SK-N-SH (cell line): ENCODE measurements around the gene VPS18. TPM values are rescaled to one million over a fixed set of nuclear protein-coding genes. Genes with fewer than 3 reads are reported as not detected.

Experiments used
- CTCF ChIA-PET: fragments of 300-600, 350-600 bp; formaldehyde crosslinking; extraction: SDS; loops from one replicate; lab custom pipeline; 2021; lab: Yijun Ruan, JAX
- POLR2A ChIA-PET: fragments of 350-600 bp; sonication (Branson Sonifier 250); formaldehyde crosslinking; extraction: SDS; loops from one replicate; lab custom pipeline; 2020; ENCODE audit warnings: antibody characterized with exemption, inconsistent platforms; lab: Yijun Ruan, JAX
- DNase-seq: peaks from one replicate; pipeline ENCODE4 v3.0.0; 2012
- H2AFZ ChIP-seq: fragments of 200-600 bp; sonication (generic); 2 replicates; pipeline ENCODE4 v1.8.1; 2016; ENCODE audit warnings: antibody characterized with exemption, mild to moderate bottlenecking, low read depth
- H3F3A ChIP-seq: fragments of 200-600 bp; sonication (generic); replicated peaks from 2 replicates; pipeline ENCODE3; 2016; ENCODE audit warnings: antibody characterized with exemption, mild to moderate bottlenecking; ENCODE audit not compliant: insufficient read depth
- H3K27ac ChIP-seq, 2 experiments: fragments of 200-500 bp in 1 of 2; fragments of 200-600 bp in 1 of 2; sonication (Bioruptor generic) in 1 of 2; sonication (generic), shearing (Covaris generic) in 1 of 2; 2 replicates each; pipeline versions ENCODE4 v1.5.1 to v1.6.1; 2014 to 2016; ENCODE audit warnings: low read depth in 2 of 2, inconsistent platforms in 1 of 2, low read length in 1 of 2, mild to moderate bottlenecking in 1 of 2, mixed read lengths in 1 of 2
- H3K27me3 ChIP-seq: fragments of 200-600 bp; sonication (generic), shearing (Covaris generic); 2 replicates; pipeline ENCODE4 v1.6.1; 2016; ENCODE audit warnings: mixed run types; ENCODE audit not compliant: insufficient read depth
- H3K36me3 ChIP-seq, 2 experiments: fragments of 200-500 bp in 1 of 2; fragments of 200-600 bp in 1 of 2; sonication (Bioruptor generic) in 1 of 2; sonication (generic) in 1 of 2; replicated peaks in 1 of 2; 2 replicates each; pipeline versions ENCODE3 to v1.5.1; 2014 to 2016; ENCODE audit warnings: low read length in 1 of 2, mild to moderate bottlenecking in 1 of 2; ENCODE audit not compliant: insufficient read depth in 2 of 2, control insufficient read depth in 1 of 2
- H3K4me1 ChIP-seq, 2 experiments: fragments of 200-500 bp in 1 of 2; fragments of 200-600 bp in 1 of 2; sonication (Bioruptor generic) in 1 of 2; sonication (generic), shearing (Covaris generic) in 1 of 2; 2 replicates each; pipeline versions ENCODE4 v1.5.1 to v1.6.1; 2014 to 2016; ENCODE audit warnings: low read depth in 1 of 2, low read length in 1 of 2, mixed run types in 1 of 2; ENCODE audit not compliant: insufficient read depth in 2 of 2, control insufficient read depth in 1 of 2
- H3K4me2 ChIP-seq: fragments of 200-600 bp; sonication (generic), shearing (Covaris generic); 2 replicates; pipeline ENCODE4 v1.6.1; 2017; ENCODE audit warnings: mixed run types
- H3K4me3 ChIP-seq, 2 experiments: fragments of 200-500 bp in 1 of 2; fragments of 200-600 bp in 1 of 2; sonication (Bioruptor generic) in 1 of 2; sonication (generic), shearing (Covaris generic) in 1 of 2; 2 replicates each; pipeline versions ENCODE4 v1.5.1 to v1.8.1; 2014 to 2016; ENCODE audit warnings: low read depth in 2 of 2, inconsistent platforms in 1 of 2, low read length in 1 of 2, mild to moderate bottlenecking in 1 of 2, mixed read lengths in 1 of 2, moderate library complexity in 1 of 2
- H3K79me2 ChIP-seq: fragments of 200-600 bp; sonication (generic); 2 replicates; pipeline ENCODE4 v1.8.1; 2017; ENCODE audit warnings: mild to moderate bottlenecking; ENCODE audit not compliant: insufficient read depth
- H3K9ac ChIP-seq: fragments of 200-600 bp; sonication (generic); 2 replicates; pipeline ENCODE4 v1.6.1; 2017; ENCODE audit warnings: mixed run types
- H3K9me2 ChIP-seq: fragments of 200-600 bp; sonication (generic); 2 replicates; pipeline ENCODE4 v1.6.1; 2017; ENCODE audit warnings: mixed run types
- H3K9me3 ChIP-seq: fragments of 200-600 bp; sonication (generic); 2 replicates; pipeline ENCODE4 v1.6.1; 2017; ENCODE audit warnings: mixed run types, mild to moderate bottlenecking, moderate library complexity
- H4K20me1 ChIP-seq: fragments of 200-600 bp; sonication (generic); 2 replicates; pipeline ENCODE4 v1.6.1; 2017; ENCODE audit warnings: mild to moderate bottlenecking, mixed run types; ENCODE audit not compliant: insufficient read depth
- CHD2 ChIP-seq: fragments of 150-350 bp; IDR thresholded peaks from 2 replicates; pipeline ENCODE4 v1.6.1; 2018; ENCODE audit warnings: low read length; ENCODE audit not compliant: partially characterized antibody
- CTCF ChIP-seq: fragments of 200-600 bp; sonication (generic); IDR thresholded peaks from 2 replicates; pipeline ENCODE4 v1.6.1; 2017; ENCODE audit warnings: antibody characterized with exemption, mild to moderate bottlenecking, moderate library complexity
- FOXJ3 ChIP-seq: sonication (generic); formaldehyde crosslinking; IDR thresholded peaks from 2 replicates; pipeline ENCODE4 v1.5.1; 2020; ENCODE audit warnings: mild to moderate bottlenecking, missing genetic modification reagents
- FOXM1 ChIP-seq: IDR thresholded peaks from 2 replicates; pipeline ENCODE4 v1.4.0; 2012; ENCODE audit warnings: low read depth, mild to moderate bottlenecking
- IRF3 ChIP-seq: fragments of 150-350 bp; IDR thresholded peaks from 2 replicates; pipeline ENCODE4 v1.6.1; 2016; ENCODE audit warnings: mild to moderate bottlenecking, low read depth, low read length
- MAX ChIP-seq: IDR thresholded peaks from 2 replicates; pipeline ENCODE4 v1.4.0; 2012; ENCODE audit warnings: low read depth
- MXI1 ChIP-seq: IDR thresholded peaks from 2 replicates; pipeline ENCODE4 v1.6.1; 2012; ENCODE audit warnings: mild to moderate bottlenecking, low read depth, low read length, improper control_type of control experiment
- NFIC ChIP-seq: IDR thresholded peaks from 2 replicates; pipeline ENCODE4 v1.4.0; 2012; ENCODE audit warnings: borderline replicate concordance
- NRF1 ChIP-seq: IDR thresholded peaks from 2 replicates; pipeline ENCODE4 v1.6.1; 2012; ENCODE audit warnings: low read depth, mild to moderate bottlenecking, low read length
- PBX3 ChIP-seq: IDR thresholded peaks from 2 replicates; pipeline ENCODE4; 2012
- POLR2AphosphoS5 ChIP-seq: IDR thresholded peaks from 2 replicates; pipeline ENCODE4 v1.6.1; 2012; ENCODE audit warnings: low read depth, low read length
- TAF1 ChIP-seq: IDR thresholded peaks from 2 replicates; pipeline ENCODE4 v1.6.1; 2012; ENCODE audit warnings: low read depth, mild to moderate bottlenecking, low read length, moderate library complexity, borderline replicate concordance
- TCF12 ChIP-seq: IDR thresholded peaks from 2 replicates; pipeline ENCODE4 v1.4.0; 2012
- TEAD4 ChIP-seq: IDR thresholded peaks from 2 replicates; pipeline ENCODE4 v1.4.0; 2012; ENCODE audit warnings: mild to moderate bottlenecking, borderline replicate concordance; ENCODE audit not compliant: insufficient read depth
- USF1 ChIP-seq: IDR thresholded peaks from 2 replicates; pipeline ENCODE4 v1.4.0; 2012; ENCODE audit warnings: low read depth, borderline replicate concordance
- WGBS: methylation state at CpG from one replicate; pipeline ENCODE4 v1.1.6; 2017; ENCODE audit warnings: low lambda C conversion rate; 5-methylcytosine and 5-hydroxymethylcytosine counted together
- polyA plus RNA-seq, 3 experiments: library from polyadenylated mRNA; depleted of rRNA; stranded (reverse); fragments of >200 nt; gene quantifications; 2 replicates each; pipeline ENCODE4 v1.2.3, GENCODE V29; 2012

VPS18 gene
- polyA plus RNA-seq, 1 of the 3 experiments (the other 2 are of a cell fraction), result 14.1 TPM

GRCh38 chr15:40906991-40907802, 12.9 kb downstream of the VPS18 start:
- peaks cover 39% of the 10 kb centered on the region for H3F3A ChIP-seq
- H3K9ac ChIP-seq, result peak overlapping the region; percentile 41; the same call in 1 of the 2 replicates
- no peaks in the 10 kb centered on the region for H3K27me3 ChIP-seq
- ChIA-PET POLR2A (interaction anchor here (0.9 to 1.2 kb wide), 3 partner anchors 35 to 160 kb away, joined by 4 to 5 read pairs (median 5); partner anchors contain the start of gene CHAC1), CTCF (interaction anchor here (0.7 to 23.8 kb wide), 19 partner anchors 11 to 322 kb away, joined by 3 to 675 read pairs (median 7); partner anchors contain the start of genes CHAC1, DLL4, RHOV and VPS18)
- 37% methylated on average over 9 of the region's 22 CpGs for WGBS
- H2AFZ ChIP-seq, result peak overlapping the region; percentile 79; the same call in 1 of the 2 replicates
- H3K4me3 ChIP-seq, result peak overlapping the region; percentile 43 to 57; a peak in 3 of 4 replicates
- DNase-seq, result peak; percentile 72
- TF ChIP-seq POLR2AphosphoS5 (no peak), FOXJ3 (CRISPR knock-in tag) (no peak), FOXM1 (no peak), IRF3 (no peak), MXI1 (no peak), PBX3 (no peak), TEAD4 (no peak), TAF1 (no peak)
- H3K4me2 ChIP-seq, result peak overlapping the region; percentile 93
- no peaks in the 10 kb centered on the region for H3K9me2 ChIP-seq
- H3K36me3 ChIP-seq, result peaks cover 0 to 14% of the 10 kb centered on the region in 2 experiments
- H4K20me1 ChIP-seq, result peaks cover 14% of the 10 kb centered on the region; the same call in 1 of the 2 replicates
- peak overlapping the region; percentile 74 to 86 for H3K27ac ChIP-seq
- H3K4me1 ChIP-seq, result peaks cover 12 to 46% of the 10 kb centered on the region in 2 experiments; a peak in 3 of 4 replicates
- no peaks in the 10 kb centered on the region for H3K79me2 ChIP-seq
- no peaks in the 10 kb centered on the region for H3K9me3 ChIP-seq

GRCh38 chr15:40908095-40908494, 13.8 kb downstream of the VPS18 start:
- no peak overlapping the region for H3K9ac ChIP-seq
- H3K79me2 ChIP-seq, result no peaks in the 10 kb centered on the region
- 100% methylated on average over 3 of the region's 7 CpGs for WGBS
- no peaks in the 10 kb centered on the region for H3K27me3 ChIP-seq
- POLR2A ChIA-PET, result no interaction called here
- peaks cover 12 to 46% of the 10 kb centered on the region in 2 experiments; a peak in 3 of 4 replicates for H3K4me1 ChIP-seq
- CTCF ChIA-PET, result interaction anchor here (1.2 to 23.8 kb wide), 7 partner anchors 12 to 277 kb away, joined by 3 to 675 read pairs (median 89); partner anchors contain the start of genes CHAC1, DLL4, RHOV and VPS18
- peaks cover 39% of the 10 kb centered on the region for H3F3A ChIP-seq
- no peaks in the 10 kb centered on the region for H3K9me3 ChIP-seq
- H3K4me3 ChIP-seq, result no peak overlapping the region
- H3K27ac ChIP-seq, result no peak overlapping the region
- peaks cover 14% of the 10 kb centered on the region; the same call in 1 of the 2 replicates for H4K20me1 ChIP-seq
- H3K9me2 ChIP-seq, result no peaks in the 10 kb centered on the region
- TF ChIP-seq CTCF, result no peak
- TF ChIP-seq PBX3, result no peak
- TF ChIP-seq MAX, result no peak
- TF ChIP-seq TCF12, result no peak
- TF ChIP-seq FOXM1, result no peak
- no peak for TF ChIP-seq NRF1
- TF ChIP-seq CHD2, result no peak
- no peak for TF ChIP-seq USF1
- TF ChIP-seq NFIC, result no peak
- TF ChIP-seq TEAD4, result no peak
- no peak overlapping the region for H3K4me2 ChIP-seq
- H3K36me3 ChIP-seq, result peaks cover 0 to 7% of the 10 kb centered on the region in 2 experiments
- no peak for DNase-seq
- no peak overlapping the region for H2AFZ ChIP-seq
